GM19438 (cell line): ENCODE results near the gene MET.
"Not testable (repeated sequence)": the region's sequence is repeated elsewhere in the genome, so short reads cannot be mapped to it uniquely, and the experiment has no call there.

Source experiments
- ATAC-seq: cut with Tn5 transposase; IDR thresholded peaks from one replicate; pipeline ENCODE4 v1.9.1; 2021; ENCODE audit warnings: low read depth; ENCODE audit not compliant: unreplicated experiment

MET gene

DNA sequence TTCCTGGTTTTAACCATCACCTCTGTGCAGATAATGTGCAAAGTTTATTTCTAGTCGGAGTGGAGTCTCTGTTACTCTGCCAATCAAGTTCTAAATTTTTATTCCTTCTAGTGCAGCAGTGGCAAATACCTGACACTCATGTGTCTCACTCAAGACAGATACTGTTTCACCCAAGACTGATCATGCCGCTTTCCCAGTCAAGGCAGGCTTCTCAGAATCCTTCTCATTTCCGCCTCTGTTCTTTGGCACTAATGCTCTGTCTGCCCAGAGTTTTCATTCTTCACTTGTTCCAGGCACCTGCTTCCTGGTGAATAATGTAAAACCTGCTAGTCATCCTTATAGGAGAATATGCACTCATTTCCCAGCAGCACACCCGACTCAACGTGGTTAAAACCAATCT lies 24.7 kb downstream of the MET start:
- no peak for ATAC-seq

DNA sequence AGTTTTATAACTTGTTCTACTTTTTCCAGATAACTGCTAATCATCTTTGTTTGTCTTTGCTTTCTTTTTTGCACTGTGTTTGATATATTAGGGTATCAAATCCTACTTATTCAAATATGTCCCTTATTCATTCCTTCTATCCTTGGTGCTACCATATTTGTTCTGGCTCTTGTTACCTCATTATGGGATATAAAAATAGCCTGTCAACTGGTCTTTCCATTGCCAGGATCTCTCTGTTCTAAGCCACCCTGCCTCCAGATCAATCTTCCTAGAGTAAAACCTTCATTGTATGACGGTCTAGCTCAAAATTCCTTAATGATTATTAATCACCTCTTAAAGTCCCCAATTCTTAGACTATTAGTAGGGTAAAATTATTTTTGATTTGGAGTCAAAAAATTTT lies 25.2 kb downstream of the MET start:
- ATAC-seq: no peak

DNA sequence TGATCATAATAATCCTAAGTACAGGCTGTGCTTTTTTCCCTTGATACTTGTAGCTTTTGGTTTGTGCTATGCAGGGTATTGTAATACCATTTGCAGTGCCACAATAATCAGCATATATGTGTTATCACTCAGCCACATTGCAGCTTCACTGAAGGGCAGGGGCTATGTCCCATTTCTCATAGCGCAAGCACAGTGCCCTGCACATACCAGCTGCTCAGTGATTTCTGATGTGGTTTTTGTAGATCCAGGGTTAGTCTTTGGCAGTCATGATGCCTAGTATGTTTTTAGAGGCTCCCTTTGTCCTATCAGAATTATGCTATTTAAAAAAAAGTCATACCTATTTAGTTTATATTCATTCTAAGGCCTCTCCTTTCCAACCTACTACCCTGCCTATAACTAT lies 25.8 kb downstream of the MET start:
- no peak for ATAC-seq

DNA sequence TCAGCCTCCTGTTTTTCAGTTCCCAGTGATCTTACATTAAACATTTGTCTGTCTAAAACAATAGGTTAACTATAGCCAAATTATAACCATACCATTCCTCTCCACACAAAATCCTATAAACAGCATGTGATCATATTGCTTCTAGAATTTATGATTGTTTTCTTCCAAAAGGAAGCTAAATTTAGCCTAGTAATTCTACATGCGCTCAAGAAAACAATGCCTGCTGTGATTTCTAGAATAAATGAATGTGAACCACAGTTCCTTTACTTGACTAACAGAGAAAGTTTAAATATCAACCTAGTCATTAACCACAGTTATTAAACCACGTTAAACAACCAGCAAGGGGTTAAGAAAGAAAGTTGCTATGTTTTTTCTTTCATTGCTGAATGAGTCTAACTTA lies 26.4 kb downstream of the MET start:
- ATAC-seq: no peak

GRCh38 chr7:116698930-116699721 lies 27.1 kb downstream of the MET start:
- ATAC-seq: no peak

- ATAC-seq: no peak
Observed at GRCh38 chr7:116699722-116700120, 27.7 kb downstream of the MET start.

GRCh38 chr7:116702046-116702785 lies 30.2 kb downstream of the MET start:
- no peak for ATAC-seq

DNA sequence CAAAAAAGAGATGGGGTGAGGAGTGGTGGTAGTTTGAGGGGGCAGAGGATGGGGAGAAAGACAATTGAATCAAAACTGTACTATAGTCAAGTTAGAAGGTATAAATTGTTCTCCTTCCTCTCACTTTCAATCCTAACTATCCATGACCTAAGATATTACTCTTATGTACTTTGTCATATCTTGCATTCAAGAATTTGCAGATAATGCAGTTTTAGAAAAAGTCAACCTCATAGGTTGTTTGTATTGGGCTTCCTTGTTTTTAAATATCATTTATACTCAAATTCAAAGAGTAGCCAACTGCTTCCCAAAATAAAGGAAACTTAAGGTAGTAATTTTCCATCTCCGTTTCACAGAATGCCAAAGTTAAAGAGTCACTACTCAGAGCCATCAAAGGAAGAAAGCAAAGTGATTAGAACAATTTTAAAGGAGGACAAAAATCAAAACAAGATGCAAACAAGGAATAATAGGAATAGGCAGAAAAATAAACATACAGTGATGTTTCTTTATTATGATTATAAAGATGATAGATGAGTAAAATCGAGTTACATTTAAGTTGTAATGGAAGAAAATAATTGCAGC lies 32.7 kb downstream of the MET start:
- no peak for ATAC-seq

GRCh38 chr7:116705419-116705818 lies 33.4 kb downstream of the MET start:
- no peak for ATAC-seq

GRCh38 chr7:116706668-116707126 lies 34.7 kb downstream of the MET start:
- no peak for ATAC-seq

- no peak for ATAC-seq
Observed at GRCh38 chr7:116707289-116707688, 35.3 kb downstream of the MET start.

DNA sequence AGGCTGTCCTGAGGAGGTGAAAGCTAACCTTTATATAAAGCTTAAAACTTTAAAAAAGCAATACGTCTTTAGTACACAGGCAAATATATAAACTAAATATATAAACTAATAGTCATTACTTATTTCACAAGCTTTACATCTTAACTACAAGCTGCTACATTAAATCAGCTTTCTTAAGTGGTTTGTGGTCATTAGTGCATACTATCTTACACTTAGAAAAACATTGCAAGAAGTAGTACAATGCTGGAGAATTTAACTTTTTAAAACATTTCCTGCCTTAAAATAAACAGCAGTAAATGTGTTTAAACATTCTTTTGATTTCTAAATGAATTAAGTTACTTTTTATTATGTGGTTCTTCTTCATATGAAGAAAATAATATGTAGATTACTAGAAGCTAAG lies 36.3 kb downstream of the MET start:
- no peak for ATAC-seq

- no peak for ATAC-seq
Observed at GRCh38 chr7:116708861-116709260, 36.9 kb downstream of the MET start.

DNA sequence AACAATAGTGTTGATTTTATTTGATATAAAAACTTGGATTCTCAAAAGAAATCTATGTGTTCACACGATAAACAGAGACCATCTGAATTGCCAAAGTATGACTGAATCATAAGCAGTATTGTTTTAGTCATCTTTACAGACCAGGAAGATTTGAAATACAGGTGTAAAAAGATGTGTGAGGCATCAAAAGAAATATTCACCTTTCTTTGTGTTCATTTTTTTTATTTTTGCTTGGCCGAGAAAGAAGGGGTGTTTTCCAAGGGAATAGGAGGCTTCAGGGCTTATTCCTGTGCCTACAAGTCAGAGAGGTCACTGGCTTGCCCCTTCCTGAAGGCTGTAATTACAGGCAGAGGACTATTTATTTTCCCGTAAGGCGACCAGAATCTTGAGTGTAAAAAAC lies 37.3 kb downstream of the MET start:
- no peak for ATAC-seq

GRCh38 chr7:116710764-116711452 lies 38.9 kb downstream of the MET start:
- no peak for ATAC-seq

DNA sequence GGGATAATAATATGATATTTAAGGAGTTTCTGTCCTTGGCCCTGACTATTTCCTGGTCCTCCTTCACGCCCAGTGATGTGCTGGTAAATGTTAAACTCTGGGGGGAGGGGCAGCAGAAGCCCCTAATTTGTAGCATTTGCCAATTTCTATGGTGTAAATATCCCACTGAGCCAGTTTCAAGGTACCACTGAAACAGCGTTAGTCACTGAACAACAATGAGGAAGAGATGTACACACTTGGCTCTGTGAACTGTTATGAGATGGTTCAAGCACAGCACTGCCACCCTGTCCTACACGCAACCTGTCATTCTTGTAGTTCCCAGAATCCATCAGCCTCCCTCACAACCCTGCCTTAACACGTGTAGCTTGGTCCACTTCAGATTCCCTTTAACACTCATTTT lies 39.8 kb downstream of the MET start:
- ATAC-seq: no peak

DNA sequence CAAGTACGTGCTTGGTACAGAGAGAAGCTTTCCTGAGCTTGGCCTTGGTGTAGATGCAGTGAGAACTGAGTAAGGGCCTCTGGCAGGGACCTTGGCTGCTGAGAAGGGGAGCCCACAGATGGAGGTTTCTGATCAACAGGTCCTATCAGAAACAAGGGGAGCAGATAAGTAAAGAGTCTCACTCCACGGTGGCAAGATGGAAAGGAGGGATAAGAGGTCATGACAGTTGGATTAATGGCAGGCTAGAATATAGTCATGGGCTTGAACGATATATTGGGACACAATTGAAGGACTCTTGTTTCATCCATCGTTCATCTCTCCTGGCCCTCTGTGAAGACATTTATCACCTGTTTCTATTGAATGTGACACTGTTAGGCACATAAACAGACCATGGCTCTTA lies 41.5 kb downstream of the MET start:
- no peak for ATAC-seq

DNA sequence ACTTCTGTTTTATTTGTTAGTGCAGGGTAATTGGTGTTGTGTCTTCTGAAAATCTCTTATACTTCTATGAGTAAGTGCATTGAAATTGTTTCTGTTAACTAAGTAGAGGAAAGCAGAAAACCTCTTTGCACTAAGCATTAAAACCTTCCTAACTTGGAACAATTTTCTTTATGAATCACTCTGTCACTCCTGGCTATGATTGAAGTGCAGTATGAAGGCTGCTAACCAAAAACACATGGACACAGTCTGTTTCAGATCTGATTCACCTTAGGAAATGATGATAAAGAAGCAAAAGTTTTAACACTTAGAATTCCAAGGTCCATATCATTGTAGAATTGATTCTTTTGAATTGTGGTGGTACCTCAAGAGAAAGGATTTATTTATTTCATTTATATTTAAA lies 41.9 kb downstream of the MET start:
- ATAC-seq: no peak

- no peak for ATAC-seq
Observed at GRCh38 chr7:116715077-116715476, 43.1 kb downstream of the MET start.

DNA sequence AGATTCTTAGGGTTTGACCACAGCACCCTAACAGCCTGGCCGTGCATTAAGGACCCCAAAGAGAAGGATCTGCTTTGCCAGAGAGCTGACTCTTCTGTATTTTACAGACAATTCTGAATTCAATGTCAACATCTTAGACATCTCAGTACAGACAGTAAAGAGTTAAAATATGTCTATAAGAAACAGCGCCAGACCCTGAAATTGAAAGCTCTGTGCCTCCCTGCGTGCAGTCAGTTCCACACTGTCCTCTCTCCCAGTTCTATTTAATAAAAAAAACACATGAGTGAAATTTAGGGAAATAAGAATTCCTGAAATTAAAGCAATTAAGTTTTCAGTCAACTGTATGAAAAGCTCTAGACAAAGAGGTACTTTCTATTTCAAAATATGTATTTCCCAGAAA lies 45.1 kb downstream of the MET start:
- ATAC-seq: no peak

DNA sequence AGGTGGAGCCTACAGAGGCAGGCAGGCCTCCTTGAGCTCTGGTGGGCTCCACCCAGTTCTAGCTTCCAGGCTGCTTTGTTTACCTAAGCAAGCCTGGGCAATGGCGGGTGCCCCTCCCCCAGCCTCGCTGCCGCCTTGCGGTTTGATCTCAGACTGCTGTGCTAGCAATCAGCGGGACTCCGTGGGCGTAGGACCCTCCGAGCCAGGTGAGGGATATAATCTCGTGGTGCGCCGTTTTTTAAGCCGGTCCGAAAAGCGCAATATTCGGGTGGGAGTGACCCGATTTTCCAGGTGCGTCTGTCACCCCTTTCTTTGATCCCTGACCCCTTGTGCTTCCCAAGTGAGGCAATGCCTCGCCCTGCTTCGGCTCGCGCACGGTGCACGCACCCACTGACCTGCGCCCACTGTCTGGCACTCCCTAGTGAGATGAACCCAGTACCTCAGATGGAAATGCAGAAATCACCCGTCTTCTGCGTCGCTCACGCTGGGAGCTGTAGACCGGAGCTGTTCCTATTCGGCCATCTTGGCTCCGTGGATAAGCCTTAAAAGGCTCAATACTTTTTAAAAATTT lies 52.0 kb downstream of the MET start:
- ATAC-seq: not testable (repeated sequence)
